ENCODE results near the gene SGPL1.
"Not testable (repeated sequence)": the region's sequence is repeated elsewhere in the genome, so short reads cannot be mapped to it uniquely, and the experiment has no call there.

Gene SGPL1, protein sequence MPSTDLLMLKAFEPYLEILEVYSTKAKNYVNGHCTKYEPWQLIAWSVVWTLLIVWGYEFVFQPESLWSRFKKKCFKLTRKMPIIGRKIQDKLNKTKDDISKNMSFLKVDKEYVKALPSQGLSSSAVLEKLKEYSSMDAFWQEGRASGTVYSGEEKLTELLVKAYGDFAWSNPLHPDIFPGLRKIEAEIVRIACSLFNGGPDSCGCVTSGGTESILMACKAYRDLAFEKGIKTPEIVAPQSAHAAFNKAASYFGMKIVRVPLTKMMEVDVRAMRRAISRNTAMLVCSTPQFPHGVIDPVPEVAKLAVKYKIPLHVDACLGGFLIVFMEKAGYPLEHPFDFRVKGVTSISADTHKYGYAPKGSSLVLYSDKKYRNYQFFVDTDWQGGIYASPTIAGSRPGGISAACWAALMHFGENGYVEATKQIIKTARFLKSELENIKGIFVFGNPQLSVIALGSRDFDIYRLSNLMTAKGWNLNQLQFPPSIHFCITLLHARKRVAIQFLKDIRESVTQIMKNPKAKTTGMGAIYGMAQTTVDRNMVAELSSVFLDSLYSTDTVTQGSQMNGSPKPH

DNA sequence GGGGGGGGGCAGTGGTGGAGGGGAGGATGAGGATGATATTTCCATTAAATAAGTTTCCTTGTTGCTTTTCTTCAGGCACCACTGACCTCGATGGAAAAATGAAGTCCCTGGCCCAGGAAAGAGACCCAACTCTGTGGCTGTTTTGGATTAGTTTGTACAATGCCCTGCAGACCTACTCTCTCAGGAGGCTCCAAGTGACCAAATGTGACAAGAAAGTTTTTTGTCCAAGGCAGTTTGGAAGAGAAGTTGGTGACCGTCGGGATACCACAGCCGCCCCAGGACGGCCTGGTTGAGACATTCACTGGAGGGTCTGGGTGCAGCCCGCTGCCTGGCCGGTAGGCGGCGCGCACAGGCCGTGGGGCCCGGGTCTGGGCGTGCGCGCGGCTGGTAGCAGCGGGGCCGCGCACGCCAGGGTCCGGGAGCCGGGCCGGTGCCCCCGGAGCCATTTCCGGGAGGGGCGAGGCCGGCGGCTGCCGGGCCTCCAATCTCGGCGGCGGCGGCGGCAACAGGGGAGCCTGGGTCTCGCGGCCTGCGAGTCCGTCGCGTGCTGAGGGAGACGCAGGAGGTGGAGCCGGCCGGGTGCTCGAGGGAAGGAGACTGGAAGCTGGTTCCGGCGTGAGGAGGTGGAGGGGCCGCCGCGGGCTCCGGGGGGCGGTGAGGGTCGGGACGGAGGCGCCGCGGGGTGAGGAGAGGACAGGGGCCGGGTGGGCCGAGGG, at the start of gene SGPL1:
TSS of gene SGPL1 (plus strand) at position 445 of the 716 bp plus-strand sequence. CDS start 906 bp downstream, outside the sequence.
- H3K4me3 ChIP-seq (ENCODE audit: low read depth, low read length), result peak within 1 kb of the TSS; percentile 80

DNA sequence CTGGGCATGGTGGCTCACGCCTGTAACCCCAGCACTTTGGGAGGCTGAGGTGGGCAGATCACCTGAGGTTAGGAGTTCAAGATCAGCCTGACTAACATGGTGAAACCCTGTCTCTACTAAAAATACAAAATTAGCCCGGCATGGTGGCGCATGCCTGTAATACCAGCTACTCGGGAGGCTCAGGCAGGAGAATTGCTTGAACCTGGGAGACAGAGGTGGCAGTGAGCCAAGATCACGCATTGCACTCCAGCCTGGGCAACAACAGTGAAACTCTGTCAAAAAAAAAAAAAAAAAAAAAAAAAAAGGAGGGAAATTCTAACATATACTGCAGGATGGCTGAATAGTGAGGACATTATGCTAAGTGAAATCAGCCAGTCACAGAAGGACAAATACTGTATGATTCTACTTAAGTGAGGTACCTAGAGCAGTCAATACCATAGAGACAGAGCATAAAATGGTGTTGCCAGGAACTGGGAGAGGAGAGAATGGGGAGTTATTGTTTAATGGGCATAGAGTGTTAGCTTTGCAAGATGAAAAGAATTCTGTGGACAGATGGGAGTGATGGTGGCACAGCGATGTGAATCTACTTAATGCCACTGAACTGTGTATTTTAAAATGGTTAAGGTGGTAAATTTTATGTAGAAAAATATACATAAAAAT, 47.6 kb upstream of the SGPL1 start:
- H3K4me3 ChIP-seq (ENCODE audit: low read depth, low read length), result not testable (repeated sequence)

DNA sequence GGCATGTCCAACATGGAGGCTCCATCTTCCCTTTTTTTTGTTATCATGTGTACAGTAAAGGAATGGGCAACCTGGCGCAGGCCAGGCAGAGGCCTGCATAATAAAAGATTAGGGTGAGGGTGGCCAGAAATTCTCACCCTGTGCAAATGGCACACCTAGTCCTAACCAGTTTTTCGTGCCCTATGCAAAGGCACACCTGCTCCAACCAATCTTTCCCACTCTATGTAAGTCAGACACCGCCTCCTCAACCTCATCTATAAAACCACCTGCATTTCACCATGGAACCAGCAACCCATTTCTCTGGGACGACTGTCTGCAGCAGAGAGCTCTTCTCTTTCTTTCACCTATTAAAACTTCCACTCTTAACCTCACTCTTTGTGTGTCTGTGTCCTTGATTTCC, 46.6 kb upstream of the SGPL1 start:
- H3K4me3 ChIP-seq (ENCODE audit: low read depth, low read length), result no peak overlapping the region

DNA sequence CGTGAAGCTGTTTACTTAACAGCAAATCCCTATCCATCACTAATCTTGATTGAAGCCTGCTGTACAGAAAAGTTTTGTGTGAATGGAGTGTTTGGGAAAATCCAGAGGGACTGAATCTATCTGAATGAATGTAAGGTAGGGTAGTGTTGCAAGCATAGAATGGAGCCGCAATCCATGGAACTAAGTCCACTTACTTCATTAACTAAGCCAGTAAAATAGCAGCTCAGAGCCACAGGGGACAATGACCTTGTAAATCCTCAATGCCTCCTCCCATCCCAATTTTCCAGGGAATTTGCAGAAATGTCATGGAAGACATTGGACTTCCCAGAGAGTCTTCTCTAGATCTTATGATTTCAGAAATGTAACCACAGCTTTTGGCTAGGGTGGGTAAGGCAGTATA, 45.7 kb upstream of the SGPL1 start:
- no peak overlapping the region for H3K4me3 ChIP-seq (ENCODE audit: low read depth, low read length)

DNA sequence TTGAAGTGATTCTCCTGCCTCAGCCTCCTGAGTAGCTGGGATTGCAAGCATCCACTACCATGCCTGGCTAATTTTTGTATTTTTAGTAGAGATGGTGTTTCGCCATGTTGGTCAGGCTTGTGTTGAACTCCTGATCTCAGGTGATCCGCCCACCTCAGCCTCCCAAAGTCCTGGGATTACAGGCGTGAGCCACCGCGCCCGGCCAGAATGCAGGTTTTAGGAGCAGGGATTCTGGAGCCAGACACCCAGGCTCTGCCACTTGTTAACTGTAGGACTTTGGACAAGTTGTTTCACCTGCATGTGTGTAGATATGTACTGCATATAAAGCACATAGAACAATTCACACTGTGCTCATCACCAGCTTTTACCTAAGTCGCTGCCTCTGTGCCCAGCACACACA, 45.2 kb upstream of the SGPL1 start:
- not testable (repeated sequence) for H3K4me3 ChIP-seq (ENCODE audit: low read depth, low read length)

DNA sequence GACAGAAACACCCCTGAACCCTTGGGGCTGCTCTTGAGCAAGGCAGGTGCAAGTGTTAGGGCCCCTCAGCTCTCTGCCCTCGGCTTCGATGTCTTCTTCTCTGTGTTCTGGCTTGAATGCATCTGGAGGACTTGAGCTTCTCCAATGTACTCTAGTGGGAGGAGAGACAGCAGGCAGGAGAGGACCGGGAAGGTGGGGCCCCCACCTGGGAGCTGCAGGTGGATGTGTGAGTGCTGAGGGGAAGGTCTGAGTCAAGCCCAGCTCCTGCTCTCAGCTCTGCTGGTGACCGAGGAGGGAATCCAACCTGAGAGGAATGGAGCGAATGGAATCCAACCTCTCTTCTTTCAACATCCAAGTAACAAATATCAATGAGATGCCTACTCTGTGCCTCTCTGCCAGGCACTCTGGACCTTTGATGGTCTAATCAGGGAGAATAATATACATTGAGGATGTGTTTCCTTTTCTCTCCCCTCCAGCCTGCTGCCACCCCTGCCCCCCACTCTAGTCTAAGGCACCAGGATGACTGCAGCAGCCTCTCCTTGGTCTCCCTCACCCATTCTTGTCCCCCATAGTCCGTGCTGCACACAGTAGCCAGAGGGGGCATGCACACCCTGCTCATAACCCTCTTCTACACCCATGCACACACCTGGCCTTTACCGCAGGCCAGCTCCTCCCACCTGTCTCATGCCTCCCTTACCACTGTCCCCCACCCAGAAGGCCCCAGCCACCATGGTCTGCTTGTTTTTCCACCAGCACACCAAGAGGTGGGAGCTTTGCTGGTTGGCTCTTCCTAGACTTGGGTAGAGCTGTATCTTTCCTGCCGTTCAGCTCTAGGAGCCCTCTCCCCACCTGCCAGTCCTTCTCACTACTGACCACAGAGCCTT, 44.2 kb upstream of the SGPL1 start:
- no peak overlapping the region for H3K4me3 ChIP-seq (ENCODE audit: low read depth, low read length)

DNA sequence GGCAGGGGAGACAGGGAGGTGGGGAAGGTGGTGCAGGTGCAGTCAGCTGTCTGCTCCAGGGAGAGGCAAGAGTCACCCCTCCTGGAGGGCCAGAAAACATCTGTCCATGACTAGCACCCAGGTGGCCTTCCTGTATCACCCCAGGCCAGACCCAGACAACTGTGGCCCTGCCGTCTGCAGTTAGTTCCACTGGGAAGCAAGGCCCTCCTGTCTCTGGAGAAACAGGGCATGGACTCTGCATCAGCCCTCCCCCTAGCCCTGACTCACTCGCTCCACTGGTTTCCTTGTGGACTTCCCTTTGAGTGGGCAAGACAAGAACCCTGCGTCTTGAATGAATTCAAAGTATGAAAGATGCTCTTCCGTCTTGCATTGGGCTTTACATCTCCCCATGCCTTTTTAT, 43.1 kb upstream of the SGPL1 start:
- no peak overlapping the region for H3K4me3 ChIP-seq (ENCODE audit: low read depth, low read length)

DNA sequence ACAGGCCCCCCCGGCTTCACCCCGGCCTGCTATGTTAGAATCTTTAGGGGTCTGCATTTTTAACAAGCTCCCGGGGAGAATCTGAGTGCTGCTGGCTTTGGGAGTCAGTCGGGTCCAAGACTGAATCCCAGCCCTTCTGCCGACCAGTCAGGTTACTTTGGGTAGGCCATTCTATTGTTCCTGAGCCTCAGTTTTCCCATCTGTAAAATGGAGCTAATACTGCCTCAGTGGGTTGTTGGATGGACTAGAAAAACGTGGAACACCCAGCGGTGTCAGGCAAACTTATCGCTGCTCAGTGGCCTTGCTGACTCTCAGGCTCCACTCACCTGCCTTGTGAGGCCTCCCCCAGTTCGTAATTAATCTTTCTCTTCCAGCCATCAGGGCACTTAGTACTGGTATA, 42.3 kb upstream of the SGPL1 start:
- no peak overlapping the region for H3K4me3 ChIP-seq (ENCODE audit: low read depth, low read length)

DNA sequence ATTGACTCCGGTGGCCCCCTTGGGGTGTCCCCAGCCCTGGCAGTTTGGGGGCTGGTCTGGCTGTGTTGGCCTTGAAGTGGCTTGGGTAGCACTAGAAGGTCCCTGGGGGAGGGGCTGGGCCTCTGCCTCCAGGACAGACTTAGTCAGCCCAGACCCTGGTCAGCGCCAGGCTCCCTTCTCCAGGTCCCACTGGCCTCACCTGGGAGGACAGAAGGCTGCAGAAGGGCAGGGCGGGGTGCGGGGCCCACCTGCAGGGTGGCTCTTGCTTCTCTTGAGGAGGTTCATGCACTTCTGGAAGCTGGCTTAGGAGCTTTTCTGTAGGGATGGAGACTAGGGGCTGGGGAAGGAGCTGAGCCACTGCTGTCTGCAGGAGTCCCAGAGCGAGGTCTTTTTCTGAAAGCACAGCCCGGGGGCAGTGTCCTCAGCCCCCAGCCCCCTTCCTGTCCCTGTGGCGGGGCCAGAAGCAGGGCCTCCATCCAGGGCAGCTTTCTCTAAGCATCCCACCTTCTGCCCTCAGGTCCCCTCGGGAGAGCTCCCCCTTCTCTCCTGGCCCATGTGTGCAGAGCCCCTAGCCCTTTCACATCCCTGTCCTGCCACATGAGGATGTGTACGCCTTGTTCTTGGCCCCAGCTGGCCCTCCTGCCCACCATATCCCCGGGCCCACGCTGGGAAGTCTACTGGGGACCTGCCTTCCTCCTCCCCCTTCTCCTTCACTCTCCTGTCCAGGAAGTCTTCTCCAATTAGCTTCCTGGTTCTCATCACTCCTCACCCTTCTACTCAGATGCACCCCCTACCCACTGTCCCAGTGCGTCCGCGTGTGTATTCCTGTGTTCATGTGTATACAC, 41.6 kb upstream of the SGPL1 start:
- no peak overlapping the region for H3K4me3 ChIP-seq (ENCODE audit: low read depth, low read length)

DNA sequence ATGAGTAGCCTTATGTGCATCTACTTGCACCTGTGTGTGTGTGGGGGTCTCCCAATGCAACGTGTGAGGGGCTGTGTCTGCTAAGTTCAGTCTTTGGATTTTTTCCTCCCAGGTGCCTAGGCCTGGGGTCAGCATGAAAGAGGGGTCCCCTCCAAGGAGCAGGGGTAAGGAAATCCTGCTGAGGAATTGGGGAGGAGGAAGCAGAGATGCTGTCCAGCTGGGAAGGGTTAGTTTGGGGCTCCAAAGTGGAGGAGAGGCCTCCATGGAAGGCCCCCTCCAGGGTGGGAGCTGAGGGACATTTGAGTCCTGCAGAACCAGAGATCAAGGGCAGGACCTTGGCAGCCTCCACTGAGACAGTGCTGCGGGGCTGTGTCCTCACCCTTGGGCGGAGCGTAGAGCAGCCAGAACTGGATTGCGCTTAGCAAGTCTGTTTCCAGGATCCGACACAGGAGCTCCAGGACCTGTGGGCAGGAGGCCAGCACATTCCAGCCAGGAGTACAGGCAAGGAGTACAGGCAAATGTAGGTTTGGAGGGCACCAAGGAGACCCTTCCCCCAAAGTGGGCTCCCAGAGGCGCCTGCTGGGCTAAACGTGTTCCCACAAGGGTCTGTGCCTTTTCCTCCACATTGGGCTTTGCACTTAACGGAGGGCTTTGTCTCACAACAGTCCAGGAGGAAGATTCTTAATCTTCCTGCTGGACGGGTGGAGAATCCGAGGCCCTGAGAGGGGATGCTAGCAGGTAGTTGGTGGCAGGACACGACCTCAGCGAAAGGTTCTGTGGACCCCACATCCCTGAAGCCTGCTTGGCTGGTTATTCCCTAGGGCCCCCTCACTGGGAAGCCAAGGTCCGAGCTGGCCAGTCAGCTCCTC, 40.7 kb upstream of the SGPL1 start:
- H3K4me3 ChIP-seq (ENCODE audit: low read depth, low read length), result no peak overlapping the region

DNA sequence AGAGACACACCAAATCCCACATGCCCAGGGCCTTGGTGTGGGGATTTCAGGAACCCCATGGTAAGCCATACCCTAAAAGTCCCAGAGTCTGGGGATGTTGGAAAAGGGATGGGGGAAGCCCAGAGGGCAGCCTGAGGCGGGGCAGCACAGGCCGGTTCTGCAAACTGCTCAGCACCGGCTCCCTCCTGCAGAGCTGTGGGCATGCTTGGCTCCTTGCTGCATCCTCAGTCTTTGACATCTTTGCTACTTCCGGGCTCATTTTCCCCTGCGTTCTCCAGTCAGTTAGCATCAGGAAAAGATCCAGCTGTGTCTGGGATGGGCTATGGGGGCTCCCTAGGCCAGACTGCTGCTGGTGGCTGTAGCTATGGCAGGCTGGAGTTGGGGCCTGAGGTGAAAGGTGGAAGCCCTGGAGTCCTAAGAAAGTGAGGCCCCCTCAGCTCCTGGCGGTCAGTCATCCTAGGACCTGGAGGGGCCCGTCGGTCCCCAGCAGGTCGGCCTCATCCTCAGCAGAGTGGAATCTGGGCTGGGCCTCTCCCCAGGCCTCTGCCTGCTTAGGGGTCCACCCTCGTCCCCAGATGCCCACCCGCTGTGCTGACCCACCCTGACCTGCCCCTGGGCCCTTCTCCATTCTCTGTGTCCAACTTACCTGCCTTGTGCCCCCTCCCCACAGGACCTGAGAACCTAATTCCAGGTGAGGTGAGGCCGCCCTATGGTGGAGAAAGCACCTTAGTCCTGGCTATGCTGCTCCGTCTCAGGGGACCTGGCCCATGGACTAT, 39.9 kb upstream of the SGPL1 start:
- H3K4me3 ChIP-seq (ENCODE audit: low read depth, low read length), result no peak overlapping the region

DNA sequence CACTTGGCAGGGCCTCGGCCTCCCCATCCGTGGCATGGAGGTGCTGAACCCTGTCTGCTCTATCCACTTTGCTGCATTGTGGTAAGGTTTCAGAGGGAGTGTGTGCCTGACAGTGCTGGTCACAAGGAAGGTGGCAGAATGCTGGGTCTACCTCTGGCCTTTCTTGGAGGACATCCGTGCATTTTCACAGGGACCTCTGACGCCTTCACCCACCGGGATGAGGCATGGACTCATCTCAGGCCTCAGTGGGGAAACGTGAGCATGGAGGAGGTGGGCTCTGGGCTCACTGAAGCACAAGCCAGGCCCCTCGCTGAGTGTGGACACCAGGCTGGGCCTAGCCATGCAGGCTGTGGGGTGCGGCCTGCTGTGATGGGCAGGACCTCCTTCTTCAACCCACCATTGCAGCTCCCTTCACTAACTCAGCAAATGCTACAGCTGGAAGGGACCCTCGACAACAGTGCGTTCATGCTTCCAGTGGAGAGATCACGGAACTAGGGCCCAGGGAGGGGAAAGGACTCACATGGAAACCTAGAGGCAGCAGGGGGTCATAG, 39.2 kb upstream of the SGPL1 start:
- H3K4me3 ChIP-seq (ENCODE audit: low read depth, low read length), result no peak overlapping the region

DNA sequence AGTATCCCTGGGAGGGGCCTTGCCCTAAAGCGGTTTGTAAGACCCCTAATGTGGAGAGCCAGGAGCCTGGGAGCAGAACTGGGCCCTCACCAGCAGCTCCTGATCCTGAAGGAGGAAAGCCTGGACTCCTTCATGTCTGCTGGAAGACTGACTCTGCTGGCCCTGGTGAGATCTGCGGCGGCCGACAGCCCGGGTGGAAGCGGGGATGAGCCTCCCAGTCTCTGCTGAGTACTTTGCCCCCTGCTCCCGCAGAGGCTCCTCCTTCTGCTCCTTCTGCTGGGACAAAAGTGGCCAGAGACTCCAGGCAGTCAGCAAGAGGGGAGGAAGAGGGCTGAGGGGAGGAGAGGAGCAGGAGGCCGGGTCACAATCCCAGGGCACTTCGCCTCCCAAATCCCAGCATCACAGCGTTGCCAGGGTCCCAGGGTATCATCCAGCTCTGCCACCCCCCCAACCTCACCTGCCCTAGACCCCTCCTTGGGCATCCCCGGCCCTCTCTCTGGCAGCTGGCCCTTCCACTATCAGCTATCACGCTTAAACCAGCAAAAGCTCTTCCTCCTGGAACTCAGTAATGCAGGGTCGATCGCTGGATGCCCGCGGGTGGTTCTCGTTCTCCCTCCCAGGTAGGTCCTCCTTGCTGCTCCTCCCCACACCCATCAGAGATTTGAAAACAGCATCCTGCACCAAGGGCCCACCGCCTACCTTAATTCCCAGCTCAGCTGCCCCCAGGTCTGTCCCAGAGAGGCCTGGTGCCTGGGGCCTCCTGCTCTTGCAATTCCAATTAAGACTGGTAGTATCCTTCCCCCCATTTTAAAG, 38.5 kb upstream of the SGPL1 start:
- no peak overlapping the region for H3K4me3 ChIP-seq (ENCODE audit: low read depth, low read length)

DNA sequence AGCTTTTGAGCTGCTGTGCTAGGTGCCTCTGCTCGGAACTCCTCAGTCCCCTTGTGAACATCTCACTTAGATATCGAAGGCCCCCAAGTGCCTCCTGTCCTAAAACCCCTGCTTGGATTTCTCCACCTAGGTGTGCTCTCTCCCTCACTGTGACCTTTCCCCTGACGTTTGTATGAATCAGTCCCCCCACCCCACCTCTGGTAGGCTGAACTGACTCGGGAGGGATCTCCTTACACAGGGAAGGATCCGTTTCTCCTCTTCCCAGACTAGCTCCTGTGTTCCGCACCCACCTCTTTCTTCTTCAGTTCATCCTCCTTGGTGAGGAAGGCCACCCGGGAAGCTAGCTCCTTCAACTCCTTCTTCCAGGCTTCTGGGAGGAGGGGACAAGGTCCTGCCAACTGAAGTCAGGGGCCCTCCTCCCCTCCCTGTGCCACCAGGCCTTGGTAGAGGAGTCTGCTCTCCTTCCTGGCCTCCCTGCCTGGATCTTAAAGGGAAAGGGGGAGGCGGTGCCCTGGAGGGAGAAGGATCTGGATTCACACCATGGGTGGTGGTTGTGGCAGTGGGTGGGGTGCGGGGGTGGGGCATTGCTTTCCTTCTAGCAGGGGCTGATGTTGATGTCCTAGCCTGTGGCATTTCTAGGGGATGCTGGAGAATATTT, 37.4 kb upstream of the SGPL1 start:
- no peak overlapping the region for H3K4me3 ChIP-seq (ENCODE audit: low read depth, low read length)

DNA sequence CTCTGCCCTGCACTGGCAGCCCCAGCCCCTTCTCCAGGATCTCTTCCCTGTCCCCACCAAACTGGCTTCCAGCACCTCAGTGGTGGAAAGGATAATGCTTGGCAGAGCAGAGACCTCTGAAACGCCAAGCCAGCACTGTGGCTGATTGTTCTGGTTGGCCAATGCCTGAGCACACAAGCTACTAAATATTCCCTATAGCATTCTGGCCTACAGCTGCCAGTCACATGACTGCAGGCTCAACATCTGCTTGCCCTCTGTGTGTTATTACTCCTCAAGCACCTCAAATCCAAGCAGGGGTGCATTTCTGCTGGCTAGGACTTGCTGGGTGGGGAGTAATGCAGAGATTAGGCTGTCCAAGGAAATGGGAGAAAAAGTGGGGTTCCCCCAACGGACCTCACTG, 36.7 kb upstream of the SGPL1 start:
- H3K4me3 ChIP-seq (ENCODE audit: low read depth, low read length), result no peak overlapping the region
